SU-DHL-6 (cell line): ENCODE measurements around the gene ACAP3.
A peak's percentile ranks its signal among the peaks of the same experiment; 100 is the strongest.

Experiments used
- H2AFZ ChIP-seq: fragments of 200-600 bp; sonication (generic); 2 replicates; pipeline ENCODE4 v1.6.1; 2014; ENCODE audit warnings: low read depth, mild to moderate bottlenecking, moderate library complexity, mixed read lengths, antibody characterized with exemption, low read length; ENCODE audit not compliant: severe bottlenecking
- H3F3A ChIP-seq: fragments of 200-600 bp; shearing (Covaris generic); 2 replicates; pipeline ENCODE4 v1.6.0; 2016; ENCODE audit warnings: antibody characterized with exemption, mild to moderate bottlenecking; ENCODE audit not compliant: insufficient read depth
- H3K27ac ChIP-seq: fragments of 200-600 bp; sonication (generic); 2 replicates; pipeline ENCODE4 v1.5.1; 2016; ENCODE audit warnings: low read depth, mild to moderate bottlenecking, low read length, moderate library complexity, mixed read lengths
- H3K27me3 ChIP-seq: fragments of 200-600 bp; sonication (generic), shearing (Covaris generic); 2 replicates; pipeline ENCODE4 v1.6.0; 2014; ENCODE audit warnings: mild to moderate bottlenecking, low read length
- H3K36me3 ChIP-seq: fragments of 200-600 bp; sonication (generic); 2 replicates; pipeline ENCODE4 v1.6.1; 2014; ENCODE audit warnings: mild to moderate bottlenecking, low read length, mixed read lengths
- H3K4me2 ChIP-seq: fragments of 300-600, 200-600 bp; shearing (Covaris generic), sonication (generic); 2 replicates; pipeline ENCODE4 v1.6.0; 2014; ENCODE audit warnings: low read length, low read depth, mild to moderate bottlenecking; ENCODE audit not compliant: poor library complexity, severe bottlenecking
- H3K4me3 ChIP-seq: fragments of 200-600 bp; sonication (generic); 2 replicates; pipeline ENCODE4 v1.5.1; 2014; ENCODE audit warnings: antibody characterized with exemption, low read length, mild to moderate bottlenecking, mixed read lengths; ENCODE audit not compliant: insufficient read depth, poor library complexity, severe bottlenecking
- H3K79me2 ChIP-seq: fragments of 200-600 bp; sonication (generic); 2 replicates; pipeline ENCODE4 v1.6.1; 2014; ENCODE audit warnings: mild to moderate bottlenecking, low read length, moderate library complexity; ENCODE audit not compliant: insufficient read depth
- H3K9ac ChIP-seq: fragments of 200-600 bp; sonication (generic); 2 replicates; pipeline ENCODE4 v1.7.0; 2014; ENCODE audit warnings: mild to moderate bottlenecking, low read length
- H3K9me2 ChIP-seq: fragments of 200-600 bp; sonication (generic); replicated peaks from 2 replicates; pipeline ENCODE4 v1.6.1; 2014; ENCODE audit warnings: low read length; ENCODE audit not compliant: insufficient read depth
- H3K9me3 ChIP-seq: fragments of 200-600 bp; sonication (generic); 2 replicates; pipeline ENCODE4 v1.6.1; 2014; ENCODE audit warnings: low read length, mixed read lengths; ENCODE audit not compliant: insufficient read depth
- H4K20me1 ChIP-seq: fragments of 200-600 bp; sonication (generic); 2 replicates; pipeline ENCODE4 v1.6.1; 2014; ENCODE audit warnings: low read depth, mild to moderate bottlenecking, antibody characterized with exemption, low read length, moderate library complexity, mixed read lengths
- EZH2phosphoT487 ChIP-seq: fragments of 200-600 bp; sonication (generic), shearing (Covaris generic); conservative IDR thresholded peaks from 2 replicates; pipeline ENCODE4 v1.6.1; 2018; ENCODE audit warnings: mild to moderate bottlenecking, antibody characterized with exemption, low read length, moderate library complexity, mixed read lengths
- TF ChIP-seq, protein P1 (sequence below): fragments of 200-600 bp; sonication (generic); IDR thresholded peaks from one replicate; pipeline ENCODE4 v1.5.1; 2017; ENCODE audit warnings: antibody characterized with exemption, mild to moderate bottlenecking, low read length, moderate library complexity; ENCODE audit not compliant: insufficient read depth, poor library complexity, severe bottlenecking

The ACAP3 gene

GRCh38 chr1:1305300-1306069 lies 2.2 kb downstream of the ACAP3 start:
- Histone ChIP-seq H3K9ac (peak overlapping the region; percentile 99), H4K20me1 (no peaks in the 10 kb centered on the region; the same call in 1 of the 2 replicates), H3K4me3 (peak overlapping the region; percentile 93), H3K9me2 (no peaks in the 10 kb centered on the region), H3F3A (no peaks in the 10 kb centered on the region; the same call in 1 of the 2 replicates), H3K9me3 (no peaks in the 10 kb centered on the region), H2AFZ (no peak overlapping the region), H3K27ac (peak overlapping the region; percentile 65), H3K79me2 (peaks cover 12% of the 10 kb centered on the region), H3K27me3 (no peaks in the 10 kb centered on the region), H3K36me3 (no peaks in the 10 kb centered on the region), H3K4me2 (peak overlapping the region; percentile 81)
- TF ChIP-seq, protein P1, sequence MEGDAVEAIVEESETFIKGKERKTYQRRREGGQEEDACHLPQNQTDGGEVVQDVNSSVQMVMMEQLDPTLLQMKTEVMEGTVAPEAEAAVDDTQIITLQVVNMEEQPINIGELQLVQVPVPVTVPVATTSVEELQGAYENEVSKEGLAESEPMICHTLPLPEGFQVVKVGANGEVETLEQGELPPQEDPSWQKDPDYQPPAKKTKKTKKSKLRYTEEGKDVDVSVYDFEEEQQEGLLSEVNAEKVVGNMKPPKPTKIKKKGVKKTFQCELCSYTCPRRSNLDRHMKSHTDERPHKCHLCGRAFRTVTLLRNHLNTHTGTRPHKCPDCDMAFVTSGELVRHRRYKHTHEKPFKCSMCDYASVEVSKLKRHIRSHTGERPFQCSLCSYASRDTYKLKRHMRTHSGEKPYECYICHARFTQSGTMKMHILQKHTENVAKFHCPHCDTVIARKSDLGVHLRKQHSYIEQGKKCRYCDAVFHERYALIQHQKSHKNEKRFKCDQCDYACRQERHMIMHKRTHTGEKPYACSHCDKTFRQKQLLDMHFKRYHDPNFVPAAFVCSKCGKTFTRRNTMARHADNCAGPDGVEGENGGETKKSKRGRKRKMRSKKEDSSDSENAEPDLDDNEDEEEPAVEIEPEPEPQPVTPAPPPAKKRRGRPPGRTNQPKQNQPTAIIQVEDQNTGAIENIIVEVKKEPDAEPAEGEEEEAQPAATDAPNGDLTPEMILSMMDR: no peak
- TF ChIP-seq EZH2phosphoT487: no peak

- Histone ChIP-seq H3K27me3 (no peaks in the 10 kb centered on the region), H3F3A (no peaks in the 10 kb centered on the region; the same call in 1 of the 2 replicates), H3K79me2 (peaks cover 12% of the 10 kb centered on the region), H3K9ac (peak overlapping the region; percentile 99; the same call in 1 of the 2 replicates), H3K27ac (peak overlapping the region; percentile 65), H3K9me2 (no peaks in the 10 kb centered on the region), H3K4me2 (peak overlapping the region; percentile 81), H3K9me3 (no peaks in the 10 kb centered on the region), H2AFZ (no peak overlapping the region), H4K20me1 (no peaks in the 10 kb centered on the region; the same call in 1 of the 2 replicates), H3K36me3 (no peaks in the 10 kb centered on the region), H3K4me3 (no peak overlapping the region)
- TF ChIP-seq EZH2phosphoT487: no peak
- TF ChIP-seq, protein P1: no peak
Measured at GRCh38 chr1:1304331-1305299, 3.1 kb downstream of the ACAP3 start.

DNA sequence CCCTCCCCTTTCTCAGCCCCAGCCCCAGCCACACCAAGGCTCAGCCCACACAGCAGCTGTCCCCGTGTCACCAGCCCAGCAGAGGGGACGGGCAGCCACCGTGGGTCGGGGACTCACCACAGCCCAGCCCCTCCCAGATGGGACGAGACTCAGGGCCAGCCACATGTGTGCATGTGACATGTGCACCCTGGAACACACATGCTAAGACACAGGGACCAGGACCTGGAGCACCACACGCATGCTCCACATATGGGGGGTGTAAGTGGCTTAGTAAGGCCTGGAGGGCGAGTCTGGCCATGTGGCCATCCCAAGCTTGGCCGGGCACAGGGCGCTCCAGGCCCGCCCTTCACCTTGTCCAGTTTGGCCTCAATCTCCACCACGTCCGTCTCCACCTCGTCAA lies 4.0 kb downstream of the ACAP3 start:
- no peaks in the 10 kb centered on the region for H3K9me2 ChIP-seq
- peaks cover 6% of the 10 kb centered on the region for H3K79me2 ChIP-seq
- H3K9ac ChIP-seq: no peak overlapping the region
- no peaks in the 10 kb centered on the region; the same call in 1 of the 2 replicates for H4K20me1 ChIP-seq
- no peak overlapping the region for H3K4me3 ChIP-seq
- H3K27ac ChIP-seq: no peak overlapping the region
- H2AFZ ChIP-seq: no peak overlapping the region
- TF ChIP-seq EZH2phosphoT487: no peak
- TF ChIP-seq, protein P1: no peak
- no peaks in the 10 kb centered on the region for H3K9me3 ChIP-seq
- no peaks in the 10 kb centered on the region for H3K36me3 ChIP-seq
- H3F3A ChIP-seq: no peaks in the 10 kb centered on the region; the same call in 1 of the 2 replicates
- no peak overlapping the region for H3K4me2 ChIP-seq
- H3K27me3 ChIP-seq: no peaks in the 10 kb centered on the region
